HG03139 (cell line): Measurements from ENCODE around the gene NFE2L2.
"Not testable (repeated sequence)": the region's sequence is repeated elsewhere in the genome, so short reads cannot be mapped to it uniquely, and the experiment has no call there.

Experiments
- ATAC-seq: cut with Tn5 transposase; IDR thresholded peaks from one replicate; pipeline ENCODE4 v1.9.1; 2021; ENCODE audit not compliant: unreplicated experiment

The NFE2L2 gene

GRCh38 chr2:177239932-177240630, 24.4 kb downstream of the NFE2L2 start:
- peak; percentile 60 for ATAC-seq

- ATAC-seq = no peak
Measured at GRCh38 chr2:177239053-177239452, 25.5 kb downstream of the NFE2L2 start.

- no peak for ATAC-seq
Measured at GRCh38 chr2:177237932-177238331, 26.6 kb downstream of the NFE2L2 start.

- no peak for ATAC-seq
Measured at GRCh38 chr2:177235855-177236437, 28.6 kb downstream of the NFE2L2 start.

GRCh38 chr2:177234267-177234666, 30.3 kb downstream of the NFE2L2 start:
- no peak for ATAC-seq

GRCh38 chr2:177232098-177232704, 32.3 kb downstream of the NFE2L2 start:
- ATAC-seq = no peak

GRCh38 chr2:177231270-177231669, 33.3 kb downstream of the NFE2L2 start:
- no peak for ATAC-seq

- ATAC-seq = no peak
Measured at GRCh38 chr2:177229442-177230242, 34.9 kb downstream of the NFE2L2 start.

GRCh38 chr2:177225965-177226360, 38.6 kb downstream of the NFE2L2 start:
- no peak for ATAC-seq

GRCh38 chr2:177223436-177223835, 41.1 kb downstream of the NFE2L2 start:
- ATAC-seq = not testable (repeated sequence)

- no peak for ATAC-seq
Measured at GRCh38 chr2:177221970-177222369, 42.6 kb downstream of the NFE2L2 start.

GRCh38 chr2:177221534-177221933, 43.0 kb downstream of the NFE2L2 start:
- no peak for ATAC-seq

GRCh38 chr2:177219787-177220186, 44.7 kb downstream of the NFE2L2 start:
- ATAC-seq = not testable (repeated sequence)

- no peak for ATAC-seq
Measured at GRCh38 chr2:177217247-177217843, 47.2 kb downstream of the NFE2L2 start.

GRCh38 chr2:177212891-177213856, 51.4 kb downstream of the NFE2L2 start:
- ATAC-seq = peak; percentile 42

- ATAC-seq = peak; percentile 84
Measured at GRCh38 chr2:177212106-177212890, 52.2 kb downstream of the NFE2L2 start, which contains the start of gene HNRNPA3. Gene HNRNPA3 (plus strand): TSS chr2:177212794. CDS start chr2:177212800, 6 bp downstream.

- ATAC-seq = no peak
Measured at GRCh38 chr2:177211576-177212105, 52.9 kb downstream of the NFE2L2 start.

- no peak for ATAC-seq
Measured at GRCh38 chr2:177211169-177211568, 53.4 kb downstream of the NFE2L2 start.

GRCh38 chr2:177207101-177207500, 57.4 kb downstream of the NFE2L2 start:
- ATAC-seq = peak; percentile 37
